GM18526 (cell line): Measurements from ENCODE around the gene NRAS.

Experiments used
- POLR2A ChIP-seq: IDR thresholded peaks from 3 replicates; pipeline ENCODE4 v1.6.1; 2011; ENCODE audit not compliant: insufficient read length; ENCODE audit errors: extremely low read depth

Gene NRAS

GRCh38 chr1:114740331-114740730 is 23.8 kb upstream of the NRAS start:
- TF ChIP-seq POLR2A = no peak

GRCh38 chr1:114737314-114737849 is 20.8 kb upstream of the NRAS start:
- no peak for TF ChIP-seq POLR2A

GRCh38 chr1:114735479-114735878 is 18.9 kb upstream of the NRAS start:
- no peak for TF ChIP-seq POLR2A

GRCh38 chr1:114729782-114730181 is 13.2 kb upstream of the NRAS start:
- no peak for TF ChIP-seq POLR2A

GRCh38 chr1:114728553-114728952 is 12.0 kb upstream of the NRAS start:
- no peak for TF ChIP-seq POLR2A

- TF ChIP-seq POLR2A = no peak
These were observed 8.7 kb upstream of the NRAS start for GRCh38 chr1:114725230-114725629.

- no peak for TF ChIP-seq POLR2A
These were observed 7.3 kb upstream of the NRAS start for GRCh38 chr1:114723915-114724314.

GRCh38 chr1:114723457-114723856 is 6.9 kb upstream of the NRAS start:
- TF ChIP-seq POLR2A = no peak

GRCh38 chr1:114720492-114720891 is 3.9 kb upstream of the NRAS start:
- TF ChIP-seq POLR2A = no peak

GRCh38 chr1:114719424-114719787 is 2.8 kb upstream of the NRAS start:
- TF ChIP-seq POLR2A = no peak

- no peak for TF ChIP-seq POLR2A
These were observed 2.3 kb upstream of the NRAS start for GRCh38 chr1:114718661-114719423.

- TF ChIP-seq POLR2A = no peak
These were observed 643 bp downstream of the NRAS start for GRCh38 chr1:114715952-114716303.

- no peak for TF ChIP-seq POLR2A
These were observed 3.6 kb downstream of the NRAS start for GRCh38 chr1:114712977-114713376.

- no peak for TF ChIP-seq POLR2A
These were observed 6.2 kb downstream of the NRAS start for GRCh38 chr1:114710360-114710759.

GRCh38 chr1:114707604-114708003 is 9.0 kb downstream of the NRAS start:
- TF ChIP-seq POLR2A = no peak

- TF ChIP-seq POLR2A = no peak
These were observed 13.3 kb downstream of the NRAS start for GRCh38 chr1:114703242-114703641.

GRCh38 chr1:114702737-114703136 is 13.8 kb downstream of the NRAS start:
- TF ChIP-seq POLR2A = no peak
